Panc1 (cell line): ENCODE measurements around the gene TMEM151B.

Experiments used
- REST ChIP-seq, 2 experiments: IDR thresholded peaks; 2 replicates each; pipeline ENCODE4 v1.6.1; 2011 to 2012; ENCODE audit warnings: low read depth in 2 of 2, control low read depth in 1 of 2, low read length in 1 of 2, mild to moderate bottlenecking in 1 of 2, moderate library complexity in 1 of 2; ENCODE audit not compliant: insufficient read depth in 1 of 2
- TF ChIP-seq, protein P1 (sequence below): fragments of 450-650 bp; IDR thresholded peaks from 2 replicates; pipeline ENCODE4 v1.5.1; 2017; ENCODE audit warnings: mild to moderate bottlenecking

DNA sequence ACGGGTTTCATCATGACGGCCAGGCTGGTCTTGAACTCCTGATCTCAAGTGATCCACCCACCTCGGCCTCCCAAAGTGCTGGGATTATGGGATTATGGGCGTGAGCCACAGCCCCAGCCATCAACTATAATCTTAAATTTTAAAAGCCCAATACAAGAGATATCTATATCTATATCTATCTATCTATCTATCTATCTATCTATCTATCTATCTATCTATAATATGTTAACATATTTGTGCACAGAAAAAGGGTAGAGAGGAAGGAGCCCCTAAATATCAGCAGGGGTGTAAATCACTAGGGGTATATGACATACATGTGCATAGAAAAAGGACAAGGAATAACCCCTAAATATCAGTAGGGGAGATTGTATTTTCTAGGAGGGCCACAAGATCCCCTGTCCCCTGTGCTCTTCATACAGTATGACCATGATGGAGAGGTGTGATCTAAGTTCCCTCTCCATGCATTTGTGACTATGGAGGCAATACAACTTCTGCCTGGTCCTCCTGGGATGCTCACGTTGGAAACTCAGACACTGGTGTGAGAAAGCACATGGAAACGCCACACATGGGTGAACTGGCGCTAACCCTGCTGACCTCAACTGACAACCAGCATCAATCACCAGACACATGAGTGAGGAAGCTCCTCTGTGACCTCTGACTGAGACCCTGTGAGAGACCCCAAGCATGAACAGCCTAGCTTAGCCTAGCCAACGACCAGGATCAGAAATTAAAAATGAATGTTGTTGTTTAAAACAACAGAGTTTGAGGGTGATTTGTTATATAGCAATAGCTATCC, 71.0 kb downstream of the TMEM151B start:
- TF ChIP-seq, protein P1, sequence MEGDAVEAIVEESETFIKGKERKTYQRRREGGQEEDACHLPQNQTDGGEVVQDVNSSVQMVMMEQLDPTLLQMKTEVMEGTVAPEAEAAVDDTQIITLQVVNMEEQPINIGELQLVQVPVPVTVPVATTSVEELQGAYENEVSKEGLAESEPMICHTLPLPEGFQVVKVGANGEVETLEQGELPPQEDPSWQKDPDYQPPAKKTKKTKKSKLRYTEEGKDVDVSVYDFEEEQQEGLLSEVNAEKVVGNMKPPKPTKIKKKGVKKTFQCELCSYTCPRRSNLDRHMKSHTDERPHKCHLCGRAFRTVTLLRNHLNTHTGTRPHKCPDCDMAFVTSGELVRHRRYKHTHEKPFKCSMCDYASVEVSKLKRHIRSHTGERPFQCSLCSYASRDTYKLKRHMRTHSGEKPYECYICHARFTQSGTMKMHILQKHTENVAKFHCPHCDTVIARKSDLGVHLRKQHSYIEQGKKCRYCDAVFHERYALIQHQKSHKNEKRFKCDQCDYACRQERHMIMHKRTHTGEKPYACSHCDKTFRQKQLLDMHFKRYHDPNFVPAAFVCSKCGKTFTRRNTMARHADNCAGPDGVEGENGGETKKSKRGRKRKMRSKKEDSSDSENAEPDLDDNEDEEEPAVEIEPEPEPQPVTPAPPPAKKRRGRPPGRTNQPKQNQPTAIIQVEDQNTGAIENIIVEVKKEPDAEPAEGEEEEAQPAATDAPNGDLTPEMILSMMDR, result no peak
- no peak for TF ChIP-seq REST (IDR thresholded peaks at IDR 0.05; ENCODE audit: insufficient read depth in 1 of 2, low read depth in 2 of 2, low read length in 1 of 2)
